Endothelial cell of umbilical vein (primary cell): ENCODE results near the gene ARRB1. TPM values are rescaled to one million over a fixed set of nuclear protein-coding genes. Genes with fewer than 3 reads are reported as not detected.

Experiments
- BruUV-seq: library from RNA; stranded (reverse); fragments of 400-500 nt; replicated peaks from 2 replicates; lab custom pipeline; 2021; lab: Mats Ljungman, UMichigan
- CTCF ChIA-PET: fragments of 300-600, 350-600 bp; sonication (Branson Sonifier 250); formaldehyde crosslinking; loops from one replicate; lab custom pipeline; 2021; ENCODE audit warnings: antibody characterized with exemption, inconsistent platforms; lab: Charles Lee
- POLR2A ChIA-PET: fragments of 300-600, 350-600 bp; sonication (Branson Sonifier 250); formaldehyde crosslinking; loops from one replicate; lab custom pipeline; 2021; ENCODE audit warnings: antibody characterized with exemption, inconsistent platforms; lab: Charles Lee
- DNase-seq: peaks from one replicate; pipeline ENCODE4 v3.0.0-alpha.2; 2011; ENCODE audit warnings: low read depth, low spot score
- FAIRE-seq: peaks from 2 replicates; lab custom pipeline; 2011; peaks lifted over from hg19 to GRCh38; lab: Jason Lieb, UNC
- H2AFZ ChIP-seq: 2 replicates; pipeline ENCODE4 v1.6.0; 2012; ENCODE audit warnings: low read depth, low read length, control low read depth, inconsistent platforms
- H3K27ac ChIP-seq: 2 replicates; pipeline ENCODE4 v1.5.1; 2011; ENCODE audit warnings: low read depth, mild to moderate bottlenecking, control low read depth, low read length, moderate library complexity; ENCODE audit not compliant: insufficient read depth
- H3K27me3 ChIP-seq, 2 experiments: 2 replicates each; pipeline versions ENCODE4 v1.6.0 to v1.6.1; 2011; ENCODE audit warnings: low read length in 2 of 2, mixed read lengths in 1 of 2; ENCODE audit not compliant: control insufficient read depth in 2 of 2, insufficient read depth in 2 of 2
- H3K36me3 ChIP-seq, 2 experiments: 2 replicates in 1 of 2; 3 replicates in 1 of 2; pipeline ENCODE4 v1.5.1; 2011; ENCODE audit warnings: low read length in 2 of 2, mild to moderate bottlenecking in 1 of 2, moderate library complexity in 1 of 2; ENCODE audit not compliant: control insufficient read depth in 2 of 2, insufficient read depth in 2 of 2; ENCODE audit errors: extremely low read depth in 1 of 2
- H3K4me1 ChIP-seq: 3 replicates; pipeline ENCODE4 v1.5.1; 2011; ENCODE audit warnings: mild to moderate bottlenecking, low read length; ENCODE audit not compliant: control insufficient read depth, insufficient read depth; ENCODE audit errors: extremely low read depth
- H3K4me2 ChIP-seq: 2 replicates; pipeline ENCODE4 v1.6.1; 2011; ENCODE audit warnings: low read length, control low read depth, mixed read lengths; ENCODE audit not compliant: insufficient read depth
- H3K4me3 ChIP-seq, 3 experiments: fragments of 200-600 bp in 1 of 3; sonication (generic), shearing (Covaris generic) in 1 of 3; replicated peaks in 1 of 3; 2 replicates each; pipeline ENCODE4 v1.5.1; 2011 to 2016; ENCODE audit warnings: control low read depth in 3 of 3, low read length in 3 of 3, mild to moderate bottlenecking in 2 of 3, inconsistent platforms in 1 of 3, low read depth in 1 of 3, moderate library complexity in 1 of 3; ENCODE audit not compliant: insufficient read depth in 1 of 3
- H3K79me2 ChIP-seq: 2 replicates; pipeline ENCODE4 v1.6.0; 2012; ENCODE audit warnings: low read length, inconsistent platforms; ENCODE audit not compliant: control insufficient read depth, insufficient read depth
- H3K9ac ChIP-seq: replicated peaks from 2 replicates; pipeline ENCODE3; 2011; ENCODE audit warnings: low read length, control low read depth; ENCODE audit not compliant: insufficient read depth; ENCODE audit errors: extremely low read depth
- H3K9me1 ChIP-seq: replicated peaks from 3 replicates; pipeline ENCODE4 v1.6.0; 2011; ENCODE audit warnings: mild to moderate bottlenecking, low read length; ENCODE audit not compliant: control insufficient read depth, insufficient read depth; ENCODE audit errors: extremely low read depth
- H3K9me3 ChIP-seq: replicated peaks from 2 replicates; pipeline ENCODE4 v1.5.1; 2012; ENCODE audit warnings: low read length, inconsistent platforms; ENCODE audit not compliant: control insufficient read depth, insufficient read depth
- H4K20me1 ChIP-seq: replicated peaks from 2 replicates; pipeline ENCODE3; 2011; ENCODE audit warnings: mild to moderate bottlenecking, low read length; ENCODE audit not compliant: control insufficient read depth, insufficient read depth; ENCODE audit errors: extremely low read depth
- EZH2 ChIP-seq: IDR thresholded peaks from 2 replicates; pipeline ENCODE4 v1.6.1; 2012; ENCODE audit warnings: borderline replicate concordance, low read depth, mild to moderate bottlenecking, moderate library complexity, low read length, inconsistent platforms; ENCODE audit not compliant: severe bottlenecking
- JUN ChIP-seq: IDR thresholded peaks from 2 replicates; pipeline ENCODE4 v1.6.1; 2011; ENCODE audit warnings: borderline replicate concordance, low read depth; ENCODE audit not compliant: insufficient read length, insufficient read depth
- MYC ChIP-seq: IDR thresholded peaks from one replicate; pipeline ENCODE4 v1.6.1; 2011; ENCODE audit warnings: mild to moderate bottlenecking, low read depth, low read length
- POLR2A ChIP-seq: IDR thresholded peaks from 2 replicates; pipeline ENCODE4 v1.6.1; 2012; ENCODE audit warnings: low read depth, mild to moderate bottlenecking, control low read depth, low read length
- POLR2AphosphoS5 ChIP-seq: IDR thresholded peaks from 2 replicates; pipeline ENCODE4 v1.6.1; 2012; ENCODE audit warnings: low read depth, mild to moderate bottlenecking, control low read depth, low read length, moderate library complexity; ENCODE audit not compliant: insufficient read depth
- dilution Hi-C: fragments of 300-500 bp; cut with MboI; formaldehyde crosslinking; loops from one replicate; pipeline ENCODE4 v1.15.0; 2019; ENCODE audit warnings: low sequenced_read_pairs; ENCODE audit not compliant: extremely low pct_ligation_motif_present
- intact Hi-C: fragments of 100-400 bp; cut with micrococcal nuclease; formaldehyde crosslinking; loops from one replicate; pipeline ENCODE4 v1.10.0; 2022
- polyA plus RNA-seq, 4 experiments: library from polyadenylated mRNA; depleted of rRNA in 3 of 4; stranded (reverse) in 3 of 4; unstranded in 1 of 4; fragments of >200 nt; gene quantifications; 2 replicates each; pipeline versions ENCODE4 v1.2.1 to v1.2.3, GENCODE V29; 2011 to 2012; ENCODE audit warnings: missing spikeins in 1 of 4
- total RNA-seq: library from RNA; stranded (reverse); gene quantifications from 2 replicates; pipeline ENCODE4 v1.2.3, GENCODE V29; 2021
- TF ChIP-seq, protein P1 (sequence below), 2 donors: IDR thresholded peaks; 1 replicate in 1 of 2; 2 replicates in 1 of 2; pipeline ENCODE4 v1.5.1; 2011; ENCODE audit warnings: low read length in 2 of 2, mild to moderate bottlenecking in 2 of 2, moderate library complexity in 2 of 2, control low read depth in 1 of 2, inconsistent platforms in 1 of 2, low read depth in 1 of 2; ENCODE audit not compliant: insufficient read depth in 1 of 2; ENCODE audit errors: extremely low read depth in 1 of 2
- TF ChIP-seq, protein P2 (sequence below): IDR thresholded peaks from 2 replicates; pipeline ENCODE4 v1.6.1; 2011; ENCODE audit not compliant: insufficient read depth, insufficient read length

The ARRB1 gene
- total and polyA plus RNA-seq, 2 donors (not counting 3 experiments of a cell fraction or from before 2014, with no cell fraction given), result 63.9 to 92.6 TPM

GRCh38 chr11:75386942-75387630 lies 35.6 kb upstream of the ARRB1 start:
- H3K4me3 ChIP-seq, result no peak overlapping the region
- H3K9ac ChIP-seq, result no peak overlapping the region
- ChIA-PET POLR2A (no interaction called here), CTCF (interaction anchor here (0.9 to 10.6 kb wide), 9 partner anchors 12 to 143 kb away, joined by 3 to 166 read pairs (median 15); no protein-coding TSS in a partner anchor)
- dilution Hi-C loops, result no loop called here
- H2AFZ ChIP-seq, result no peak overlapping the region
- no peak for TF ChIP-seq JUN
- TF ChIP-seq, protein P1, sequence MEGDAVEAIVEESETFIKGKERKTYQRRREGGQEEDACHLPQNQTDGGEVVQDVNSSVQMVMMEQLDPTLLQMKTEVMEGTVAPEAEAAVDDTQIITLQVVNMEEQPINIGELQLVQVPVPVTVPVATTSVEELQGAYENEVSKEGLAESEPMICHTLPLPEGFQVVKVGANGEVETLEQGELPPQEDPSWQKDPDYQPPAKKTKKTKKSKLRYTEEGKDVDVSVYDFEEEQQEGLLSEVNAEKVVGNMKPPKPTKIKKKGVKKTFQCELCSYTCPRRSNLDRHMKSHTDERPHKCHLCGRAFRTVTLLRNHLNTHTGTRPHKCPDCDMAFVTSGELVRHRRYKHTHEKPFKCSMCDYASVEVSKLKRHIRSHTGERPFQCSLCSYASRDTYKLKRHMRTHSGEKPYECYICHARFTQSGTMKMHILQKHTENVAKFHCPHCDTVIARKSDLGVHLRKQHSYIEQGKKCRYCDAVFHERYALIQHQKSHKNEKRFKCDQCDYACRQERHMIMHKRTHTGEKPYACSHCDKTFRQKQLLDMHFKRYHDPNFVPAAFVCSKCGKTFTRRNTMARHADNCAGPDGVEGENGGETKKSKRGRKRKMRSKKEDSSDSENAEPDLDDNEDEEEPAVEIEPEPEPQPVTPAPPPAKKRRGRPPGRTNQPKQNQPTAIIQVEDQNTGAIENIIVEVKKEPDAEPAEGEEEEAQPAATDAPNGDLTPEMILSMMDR (IDR thresholded peaks at IDR 0.05; ENCODE audit: extremely low read depth in 1 of 2, insufficient read depth in 1 of 2, low read depth in 1 of 2, low read length in 2 of 2), result no peak
- TF ChIP-seq POLR2A, result no peak
- no peak for TF ChIP-seq POLR2AphosphoS5
- TF ChIP-seq EZH2, result no peak
- TF ChIP-seq MYC, result no peak
- TF ChIP-seq, protein P2, sequence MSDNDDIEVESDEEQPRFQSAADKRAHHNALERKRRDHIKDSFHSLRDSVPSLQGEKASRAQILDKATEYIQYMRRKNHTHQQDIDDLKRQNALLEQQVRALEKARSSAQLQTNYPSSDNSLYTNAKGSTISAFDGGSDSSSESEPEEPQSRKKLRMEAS, result no peak
- no peak overlapping the region for H3K27ac ChIP-seq
- H3K79me2 ChIP-seq, result no peaks in the 10 kb centered on the region
- H3K27me3 ChIP-seq, result no peaks in the 10 kb centered on the region
- peaks cover 17% of the 10 kb centered on the region for H3K4me1 ChIP-seq
- no peaks in the 10 kb centered on the region for H3K9me3 ChIP-seq
- DNase-seq (peak; percentile 23), FAIRE-seq (no peak)
- H3K36me3 ChIP-seq, result no peaks in the 10 kb centered on the region
- no peak overlapping the region for H3K4me2 ChIP-seq
- no TSS peak for BruUV-seq
- H4K20me1 ChIP-seq, result no peaks in the 10 kb centered on the region
- intact Hi-C loops, result loop anchor here (5.0 kb wide), 1 partner anchor 40 kb away; no protein-coding TSS in a partner anchor
- H3K9me1 ChIP-seq, result no peaks in the 10 kb centered on the region
